Left hindlimb (tissue), 1 donor: ENCODE measurements around the gene LRTM2.

Experiments used
- DNase-seq: peaks from one replicate; pipeline ENCODE4 v3.0.0-alpha.2; 2018

Gene LRTM2

DNA sequence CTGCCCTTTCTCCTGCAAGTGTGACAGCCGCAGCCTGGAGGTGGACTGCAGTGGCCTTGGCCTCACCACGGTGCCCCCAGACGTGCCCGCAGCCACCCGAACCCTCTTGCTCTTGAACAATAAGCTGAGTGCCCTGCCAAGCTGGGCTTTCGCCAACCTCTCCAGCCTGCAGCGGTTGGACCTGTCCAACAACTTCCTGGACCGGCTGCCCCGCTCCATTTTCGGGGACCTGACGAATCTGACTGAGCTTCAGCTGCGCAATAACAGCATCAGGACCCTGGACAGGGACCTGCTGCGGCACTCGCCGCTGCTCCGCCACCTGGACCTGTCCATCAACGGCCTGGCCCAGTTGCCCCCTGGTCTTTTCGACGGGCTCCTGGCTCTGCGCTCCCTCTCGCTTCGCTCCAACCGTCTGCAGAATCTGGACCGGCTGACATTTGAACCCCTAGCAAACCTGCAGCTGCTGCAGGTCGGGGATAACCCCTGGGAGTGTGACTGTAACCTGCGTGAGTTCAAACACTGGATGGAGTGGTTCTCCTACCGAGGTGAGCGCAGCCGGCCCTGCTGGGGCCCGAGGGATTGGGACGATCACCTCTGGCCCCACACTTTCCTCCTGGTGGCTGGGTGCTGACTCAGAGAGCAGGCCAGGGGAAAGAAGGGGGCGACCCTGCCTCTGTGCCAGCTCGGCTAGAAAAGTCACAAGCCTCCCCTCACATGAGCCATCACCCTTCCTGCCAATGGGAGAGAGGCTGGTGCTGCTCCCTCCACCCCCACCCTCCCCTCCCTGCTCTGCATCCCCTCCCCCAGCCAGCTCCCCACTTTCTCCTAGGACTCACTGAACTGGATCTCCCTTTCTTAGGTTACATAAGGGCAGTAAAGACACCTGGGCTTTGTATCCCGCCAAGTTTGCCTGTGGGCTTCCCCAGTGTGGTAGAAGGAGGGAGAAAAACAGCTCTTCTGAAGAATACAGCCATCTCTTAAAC, 10.9 kb downstream of the LRTM2 start:
- DNase-seq: peak; percentile 65

DNA sequence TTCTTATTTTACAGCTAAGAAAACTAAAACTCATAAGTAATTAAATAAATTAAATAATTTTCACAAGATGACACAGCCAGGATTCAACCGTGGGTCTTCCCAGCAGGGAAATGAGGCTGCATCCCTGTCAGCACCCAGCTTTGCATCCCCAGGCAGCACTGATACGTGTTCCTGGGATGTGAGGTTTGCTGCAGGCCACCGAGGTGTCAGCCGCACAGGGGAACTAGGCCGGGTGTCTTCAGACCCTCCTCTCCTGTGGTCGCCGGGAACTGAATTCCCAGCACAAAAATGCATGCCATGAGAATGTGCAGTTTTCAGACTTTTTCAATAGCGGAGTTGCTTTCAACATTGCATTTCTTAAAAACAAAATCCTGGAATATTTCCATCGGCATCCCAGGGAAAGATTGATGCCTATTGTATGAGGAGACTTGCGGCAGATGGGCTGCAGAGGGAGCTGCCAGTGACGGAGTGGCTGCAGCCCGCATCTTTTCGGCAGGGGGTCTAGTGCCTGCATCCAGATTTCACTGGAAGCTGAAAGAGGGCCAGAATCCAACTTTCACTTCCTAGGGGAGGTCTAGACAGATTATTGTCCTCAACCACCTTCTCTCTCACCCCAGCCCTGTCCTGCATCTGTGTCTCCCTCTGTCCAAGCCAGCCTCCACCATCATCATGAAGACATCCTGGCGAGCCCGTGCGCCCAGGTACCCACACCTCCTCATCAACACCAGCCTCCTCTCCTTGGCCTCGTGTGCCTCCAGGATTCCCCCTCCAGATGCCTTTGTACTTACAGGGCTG, 12.6 kb downstream of the LRTM2 start:
- DNase-seq: no peak

DNA sequence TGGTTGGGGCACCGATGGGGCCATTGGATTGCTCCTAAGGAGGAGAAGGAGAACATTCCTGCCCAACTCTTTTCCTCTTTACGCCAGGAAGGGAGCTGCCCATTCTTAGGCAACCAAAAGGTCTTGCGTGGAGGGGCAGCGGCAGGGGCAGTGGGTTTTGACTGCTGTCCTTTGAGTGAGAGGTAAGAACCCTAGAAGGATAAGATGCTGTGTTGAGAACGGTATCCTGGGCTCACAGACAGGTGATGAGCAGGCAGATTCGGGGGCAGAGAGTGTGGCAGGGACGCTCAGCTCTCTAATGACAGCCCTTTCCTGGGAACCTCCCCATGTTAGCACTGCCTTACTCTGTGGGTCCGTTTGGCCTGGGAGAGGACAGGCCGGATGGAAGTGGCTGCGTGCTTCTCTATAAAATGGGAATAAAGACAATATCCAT, 13.2 kb downstream of the LRTM2 start:
- no peak for DNase-seq

DNA sequence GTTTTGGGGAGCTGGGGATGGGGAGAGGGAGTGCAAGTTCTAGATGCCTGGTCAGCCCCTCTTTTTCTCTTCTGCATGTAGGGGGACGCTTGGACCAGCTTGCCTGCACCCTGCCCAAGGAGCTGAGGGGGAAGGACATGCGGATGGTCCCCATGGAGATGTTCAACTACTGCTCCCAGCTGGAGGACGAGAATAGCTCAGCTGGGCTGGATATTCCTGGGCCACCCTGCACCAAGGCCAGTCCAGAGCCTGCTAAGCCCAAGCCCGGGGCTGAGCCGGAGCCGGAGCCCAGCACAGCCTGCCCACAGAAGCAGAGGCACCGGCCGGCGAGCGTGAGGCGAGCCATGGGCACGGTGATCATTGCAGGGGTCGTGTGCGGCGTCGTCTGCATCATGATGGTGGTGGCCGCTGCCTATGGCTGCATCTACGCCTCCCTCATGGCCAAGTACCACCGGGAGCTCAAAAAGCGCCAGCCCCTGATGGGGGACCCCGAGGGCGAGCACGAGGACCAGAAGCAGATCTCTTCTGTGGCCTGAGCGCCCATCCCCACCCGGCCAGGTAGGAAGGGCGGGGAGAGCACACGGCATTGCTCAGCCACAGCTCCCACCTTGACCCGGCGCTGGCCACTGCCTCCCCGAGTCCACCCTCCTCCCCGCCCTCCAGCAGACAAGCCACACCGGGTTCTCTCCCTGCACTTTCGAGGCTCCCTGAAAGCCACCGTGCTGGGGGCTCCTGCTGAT, 14.0 kb downstream of the LRTM2 start:
- no peak for DNase-seq

DNA sequence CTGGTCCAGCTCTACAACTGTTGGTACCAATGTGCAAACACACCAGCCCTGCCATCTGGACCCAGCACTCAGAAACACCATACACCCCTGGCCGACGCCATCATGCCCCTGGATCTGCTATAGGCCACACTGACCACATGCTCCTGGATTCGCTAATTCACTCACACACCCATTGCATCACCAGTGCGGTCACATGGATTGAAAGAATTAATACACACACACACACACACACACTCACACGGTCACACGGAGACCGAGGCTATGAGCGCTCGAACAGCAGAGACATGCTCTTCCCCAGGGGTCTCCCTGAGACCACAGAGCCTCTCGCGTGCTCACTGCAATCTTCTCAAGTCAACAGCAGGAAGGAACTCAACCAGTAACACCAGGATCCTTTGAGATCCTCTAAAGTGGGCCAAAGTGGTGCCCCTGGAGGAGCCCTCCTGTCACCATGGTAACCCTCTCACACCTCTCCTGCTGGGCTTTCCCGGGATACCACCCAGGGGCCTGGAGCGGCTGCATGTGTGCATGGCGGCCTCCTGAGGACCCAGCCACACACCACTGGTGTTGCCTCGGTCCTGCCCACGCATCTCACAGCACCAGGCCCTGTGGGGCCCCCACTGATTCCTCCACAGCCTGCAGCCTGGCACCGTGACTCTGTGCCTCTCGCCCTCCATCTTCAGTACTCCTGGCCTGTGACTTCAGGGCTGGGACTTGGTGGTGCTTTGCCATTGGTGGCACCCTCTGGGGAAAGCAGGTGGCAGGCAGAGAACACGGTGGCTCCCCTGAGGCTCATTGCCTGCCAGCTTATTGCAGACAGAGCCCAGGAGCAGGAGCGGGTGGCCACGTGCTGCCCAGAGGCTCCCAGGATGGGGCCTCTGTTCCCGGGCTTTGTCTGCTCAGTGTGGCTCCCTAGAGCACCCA, 15.1 kb downstream of the LRTM2 start:
- DNase-seq: no peak

DNA sequence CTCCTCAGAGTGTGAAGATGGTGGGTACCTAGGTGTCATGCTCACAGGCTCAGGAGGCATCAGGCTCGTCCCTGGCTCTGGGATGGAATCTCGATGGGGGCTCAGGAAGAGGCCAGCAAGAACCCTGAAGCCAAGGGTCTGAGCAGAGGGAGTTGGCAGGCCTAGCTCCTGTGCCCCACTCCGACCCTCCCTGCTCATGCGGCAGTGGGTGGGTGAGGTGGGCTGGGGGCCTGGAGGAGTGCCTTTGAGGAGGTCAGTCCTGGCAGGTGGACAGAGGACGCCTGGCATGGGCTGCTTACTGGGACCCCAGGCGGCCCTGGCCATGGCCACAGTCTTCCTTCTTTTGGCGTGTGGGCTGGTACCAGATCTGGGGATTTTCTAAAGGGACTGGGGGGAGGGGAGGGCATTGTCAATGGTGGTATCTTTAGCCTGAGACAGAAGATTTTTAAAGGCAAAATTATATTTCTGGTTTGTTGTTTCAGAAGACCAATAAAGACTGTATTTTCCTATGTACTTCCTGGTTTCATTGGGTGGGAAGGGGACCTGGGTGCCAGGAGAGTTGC, 16.0 kb downstream of the LRTM2 start:
- no peak for DNase-seq

DNA sequence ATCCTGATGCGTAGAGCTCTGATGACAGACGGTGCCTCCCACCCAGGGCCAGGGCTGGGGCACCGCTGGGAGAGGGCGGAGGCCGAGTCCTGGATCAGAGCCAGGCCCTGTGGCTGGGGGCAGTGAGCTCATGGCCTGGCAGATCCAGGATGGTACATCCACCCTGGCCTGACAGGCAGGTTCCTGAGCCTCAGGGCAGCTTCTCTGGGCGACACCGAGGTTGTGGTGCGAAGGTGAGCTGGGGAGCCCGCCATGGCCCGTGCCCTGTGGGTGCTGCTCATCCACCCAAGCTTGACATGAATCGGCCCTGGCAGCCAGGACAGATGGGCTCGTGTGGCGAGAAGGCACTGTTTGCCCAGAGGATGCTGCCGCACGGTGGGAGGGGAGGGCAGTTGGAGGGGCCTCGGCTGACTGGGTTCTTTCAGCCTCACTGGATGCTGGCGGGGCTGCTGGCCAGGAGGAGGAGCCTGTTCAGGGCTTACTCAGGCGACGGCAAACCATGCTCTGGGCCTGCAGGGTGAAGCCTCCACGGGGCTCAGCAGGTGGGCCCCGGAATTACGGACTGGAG, 16.6 kb downstream of the LRTM2 start:
- no peak for DNase-seq

DNA sequence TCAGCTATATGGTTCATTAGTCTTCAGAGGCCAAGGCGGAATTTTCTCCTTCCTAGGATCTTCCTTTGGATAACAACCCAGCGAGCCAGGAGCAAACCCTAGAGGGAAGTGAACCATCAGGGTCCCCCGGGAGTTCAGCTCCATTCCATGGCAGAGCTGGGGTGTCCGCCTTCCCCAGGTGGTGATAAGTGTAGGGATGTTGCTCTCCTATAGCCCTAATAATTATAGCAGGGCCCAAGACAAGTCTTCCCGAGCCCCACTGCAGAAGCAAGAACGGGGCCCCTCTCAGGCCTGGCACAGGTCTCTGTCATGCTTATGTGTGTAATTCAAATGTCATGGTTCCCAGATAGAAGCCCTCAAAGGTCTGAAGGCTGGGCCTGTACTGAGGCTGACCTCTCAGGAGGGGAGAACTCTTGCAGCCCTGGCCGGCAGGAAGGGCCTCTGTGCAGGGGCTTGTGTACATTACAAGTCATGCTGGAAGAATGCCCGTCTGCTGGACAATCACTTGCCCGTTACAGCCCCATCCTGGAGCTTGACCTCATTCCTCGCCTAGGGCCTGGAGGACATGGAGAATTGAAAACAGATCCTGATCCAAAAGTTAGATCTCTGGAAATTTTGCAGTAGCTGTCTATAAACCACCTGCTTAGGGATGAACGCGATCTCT, 17.3 kb downstream of the LRTM2 start:
- no peak for DNase-seq

DNA sequence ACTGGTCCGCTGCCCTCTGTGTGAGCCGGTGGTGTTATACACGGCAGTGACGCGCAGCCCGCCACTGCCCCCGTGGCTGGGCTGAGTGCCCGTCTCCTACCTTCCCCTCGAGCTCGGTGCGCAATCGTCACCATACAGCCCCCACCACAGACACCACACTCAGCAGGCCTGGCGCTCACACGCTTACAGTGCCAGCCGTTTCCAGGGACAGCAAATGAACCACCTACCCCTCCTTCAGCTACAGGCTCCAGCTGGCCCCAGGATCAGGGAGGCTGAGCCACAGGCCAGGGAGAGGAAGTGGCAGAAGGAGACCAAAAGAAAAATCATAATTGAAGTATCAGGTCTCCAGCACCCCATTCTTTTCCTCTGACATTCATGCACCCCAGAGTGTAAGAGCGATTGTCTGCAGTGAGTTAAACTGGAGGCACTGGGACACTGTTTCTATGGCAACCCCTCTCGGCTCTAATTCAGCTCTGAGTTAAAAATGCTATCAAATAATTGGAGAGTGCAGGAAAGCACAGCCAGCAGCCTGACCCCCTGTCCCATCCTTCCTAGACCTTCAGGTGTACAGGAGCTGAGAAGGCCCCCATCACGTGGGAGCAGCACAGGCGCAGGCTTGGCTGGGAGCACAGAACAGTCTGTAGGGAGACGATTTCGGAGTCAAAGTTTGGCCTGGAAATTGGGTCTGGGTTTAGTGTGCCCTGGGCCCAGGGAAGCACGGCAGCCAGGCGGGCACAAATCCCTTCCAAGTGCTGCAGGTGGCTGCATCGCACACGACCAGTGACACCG, 18.0 kb downstream of the LRTM2 start:
- DNase-seq: no peak

DNA sequence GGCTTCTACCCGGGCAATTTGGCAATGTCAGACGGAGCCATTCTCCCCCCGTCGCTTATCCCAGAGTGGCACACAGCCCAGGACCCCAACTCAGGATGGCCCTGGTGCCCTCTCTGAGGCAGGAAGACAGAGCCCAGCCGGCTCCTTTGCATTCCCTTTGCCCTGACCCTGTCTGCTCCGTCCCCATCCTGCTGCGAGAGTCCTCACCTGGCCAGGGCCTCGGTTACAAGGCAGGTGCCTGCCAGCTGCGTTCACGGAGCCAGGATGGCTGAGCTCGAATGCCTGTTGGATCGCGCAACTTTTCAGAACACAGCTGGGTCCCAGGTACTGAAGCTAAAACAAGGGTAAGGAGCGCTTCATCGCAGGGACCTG, 18.6 kb downstream of the LRTM2 start:
- DNase-seq: no peak

DNA sequence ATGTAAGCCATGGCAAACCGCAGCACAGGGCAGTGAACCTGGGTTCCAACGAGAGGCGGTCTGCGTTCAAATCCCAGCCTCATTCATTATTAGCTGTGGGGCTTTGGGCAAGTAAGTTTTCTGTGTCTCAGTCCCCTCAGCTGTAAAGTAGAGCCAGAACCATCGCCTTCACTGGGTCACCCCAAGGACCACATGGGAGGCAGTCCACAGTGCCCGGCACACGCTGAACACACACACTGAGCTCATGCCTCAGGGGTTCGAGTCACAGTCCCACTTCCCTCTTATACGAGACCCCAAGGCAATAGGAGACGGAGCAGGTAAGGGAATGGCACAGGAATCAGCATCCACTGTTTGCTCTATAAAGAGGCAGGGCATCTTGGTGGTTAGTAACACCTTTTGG, 19.1 kb downstream of the LRTM2 start:
- no peak for DNase-seq

DNA sequence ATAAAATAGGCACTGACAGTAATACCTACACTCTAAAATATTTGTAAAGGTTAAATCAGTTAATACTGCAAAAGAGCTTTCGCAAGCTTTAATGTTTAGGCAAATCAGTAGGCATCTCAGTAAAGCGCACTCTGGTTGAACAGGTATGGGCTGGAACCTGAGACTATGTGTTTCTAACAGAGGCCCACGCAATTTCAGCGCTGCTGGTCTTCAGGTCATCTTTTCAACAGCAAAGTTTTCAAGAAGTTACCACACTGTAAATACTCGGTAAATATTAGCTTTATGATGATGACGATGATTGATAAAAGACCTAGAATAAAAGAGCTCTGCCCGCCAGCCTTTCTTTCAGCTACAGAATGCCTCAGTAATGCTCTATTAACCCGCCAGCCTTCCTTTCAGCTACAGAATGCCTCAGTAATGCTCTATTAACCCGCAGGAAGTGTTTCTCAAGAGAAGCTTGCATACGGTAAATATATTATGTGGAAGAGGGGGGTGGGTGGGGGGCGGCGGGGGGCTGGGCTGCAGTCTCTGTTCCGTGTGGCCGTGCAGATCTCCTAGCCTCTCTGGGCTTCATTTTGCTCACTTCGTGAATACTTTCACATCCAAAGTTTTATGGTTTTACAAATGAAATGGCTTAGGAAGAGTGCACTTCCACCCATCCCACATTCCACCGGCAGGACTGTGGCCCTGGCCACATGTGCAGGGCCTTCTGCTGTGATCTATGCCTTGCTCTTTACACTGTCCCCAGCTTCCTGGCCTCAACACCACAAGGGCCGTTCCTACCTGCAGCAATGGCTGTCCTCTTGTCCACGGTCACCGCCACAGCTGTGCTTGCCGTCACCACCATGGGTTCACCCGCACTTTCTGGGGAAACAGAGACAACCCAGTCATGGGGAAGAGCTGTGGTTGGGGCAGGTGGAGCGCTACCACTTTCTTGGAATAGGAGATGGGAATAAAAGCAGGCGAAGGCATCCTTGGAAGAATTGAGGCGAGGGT, 19.9 kb downstream of the LRTM2 start:
- DNase-seq: no peak

DNA sequence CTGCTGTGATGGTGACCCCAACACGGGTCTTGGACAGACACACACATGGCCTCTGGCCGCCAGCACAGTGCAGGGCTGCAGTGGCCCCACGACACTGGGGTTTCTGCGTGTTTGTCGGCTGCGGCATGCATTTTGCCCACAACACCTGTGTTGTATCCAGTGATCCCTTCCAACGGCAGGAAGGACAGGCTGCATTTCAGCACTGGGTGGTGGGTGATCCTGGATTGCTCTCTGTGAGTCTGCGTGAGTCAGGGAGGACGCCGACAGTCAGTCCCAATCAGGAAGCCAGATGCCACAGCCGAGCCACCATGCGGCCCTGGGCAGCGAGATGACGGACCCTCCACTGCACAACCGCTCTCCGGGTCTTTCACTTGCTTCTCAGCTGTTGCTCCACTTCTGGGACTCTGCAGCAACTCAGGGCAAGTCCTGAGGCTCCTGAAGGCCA, 20.6 kb downstream of the LRTM2 start:
- no peak for DNase-seq

DNA sequence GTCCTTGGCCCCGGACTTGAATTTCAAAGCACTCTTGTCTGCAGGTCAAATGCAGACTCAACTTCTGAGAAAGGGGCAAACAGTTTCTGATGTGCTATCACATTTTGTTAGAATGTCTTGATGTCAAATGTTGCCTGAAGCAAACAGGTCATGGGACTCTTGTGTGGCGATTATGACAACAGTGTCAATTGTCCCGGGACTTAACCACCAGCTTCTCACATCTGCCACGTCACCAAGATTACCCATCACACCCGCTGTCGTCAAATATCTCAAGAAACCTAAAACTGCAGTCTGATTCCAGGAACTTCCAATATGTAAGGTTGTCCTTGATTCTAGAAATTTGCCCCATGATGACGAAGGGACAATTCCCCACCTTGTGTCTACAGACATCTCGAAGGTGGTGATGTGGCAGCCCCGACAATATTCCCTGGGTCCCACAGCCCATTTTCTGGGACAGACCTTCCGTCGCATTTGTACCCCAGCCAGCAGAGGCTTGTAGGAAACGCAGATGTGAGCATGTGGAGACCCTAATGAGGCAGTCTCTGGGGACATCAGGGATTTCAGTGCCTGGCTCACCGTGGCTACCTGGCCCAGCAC, 21.3 kb downstream of the LRTM2 start:
- no peak for DNase-seq

DNA sequence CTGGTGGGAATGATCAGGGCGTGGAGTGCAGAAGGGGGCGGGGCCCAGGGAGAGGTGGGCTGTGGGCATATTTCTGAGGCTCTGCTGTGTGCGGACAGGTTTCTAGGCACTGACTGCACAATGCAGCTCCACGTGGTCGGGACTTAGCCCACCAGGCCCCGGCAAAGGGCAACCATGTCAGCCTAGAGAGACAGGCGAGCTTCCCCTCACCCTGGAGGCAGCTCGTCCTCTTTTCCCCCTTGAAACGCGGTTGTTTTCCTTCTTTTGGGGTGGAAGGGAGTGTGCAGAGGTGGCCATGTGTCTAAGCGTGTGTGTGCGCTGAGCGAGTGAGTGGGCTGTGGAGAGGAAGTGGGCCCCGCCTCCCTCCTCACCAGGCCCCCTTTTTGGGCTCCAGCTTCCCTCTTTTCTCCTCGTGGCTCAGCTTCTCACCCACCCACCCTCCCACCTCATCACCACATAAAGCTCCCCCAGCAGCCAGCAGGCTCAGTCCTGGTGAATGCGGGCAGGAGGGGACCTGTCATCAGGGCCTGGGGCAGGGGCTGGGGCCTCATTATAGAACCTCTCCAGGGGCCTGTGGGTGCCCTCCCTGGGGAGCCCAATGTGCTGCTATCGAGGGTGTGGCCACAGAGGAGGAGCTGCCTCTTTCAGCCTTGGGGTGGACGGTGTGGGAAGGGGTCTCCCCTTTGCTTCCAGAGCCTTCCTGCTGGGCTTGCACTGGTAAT, 22.0 kb downstream of the LRTM2 start:
- DNase-seq: no peak

DNA sequence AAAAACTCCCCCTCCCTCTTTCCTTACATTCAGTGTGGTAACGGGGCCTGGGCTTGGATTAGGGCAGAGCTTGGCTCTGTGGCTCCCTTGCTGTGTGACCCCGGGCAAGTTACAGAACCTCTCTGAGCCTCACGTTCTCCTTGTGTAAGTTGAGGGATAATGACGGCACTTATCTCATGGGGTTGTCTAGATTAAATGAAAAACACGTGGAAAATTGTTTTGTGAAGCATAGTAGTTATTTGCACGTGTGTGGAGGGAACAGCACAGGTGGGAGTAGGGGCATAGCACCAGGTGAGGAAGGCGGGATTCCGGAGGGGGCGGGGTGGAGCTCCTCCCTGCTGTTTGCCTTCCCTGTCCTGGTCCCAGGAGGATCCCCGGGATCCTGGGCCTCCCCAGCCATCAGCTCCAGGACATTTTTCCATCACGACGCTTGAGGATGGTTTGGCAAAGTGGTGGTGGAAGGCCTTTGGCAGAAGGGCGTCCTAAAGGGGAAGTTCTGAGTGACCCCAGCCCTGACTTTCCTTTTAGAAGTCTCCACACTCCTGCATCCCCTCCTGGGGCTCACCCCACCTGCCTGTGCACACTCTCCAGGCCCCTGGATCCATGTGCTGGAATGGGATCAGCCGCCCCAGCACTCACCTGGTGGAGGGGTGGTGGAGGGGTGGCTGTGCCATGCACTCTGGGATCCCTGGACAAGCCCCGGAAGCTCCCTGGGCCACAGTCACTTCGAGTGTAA, 22.7 kb downstream of the LRTM2 start:
- DNase-seq: no peak

DNA sequence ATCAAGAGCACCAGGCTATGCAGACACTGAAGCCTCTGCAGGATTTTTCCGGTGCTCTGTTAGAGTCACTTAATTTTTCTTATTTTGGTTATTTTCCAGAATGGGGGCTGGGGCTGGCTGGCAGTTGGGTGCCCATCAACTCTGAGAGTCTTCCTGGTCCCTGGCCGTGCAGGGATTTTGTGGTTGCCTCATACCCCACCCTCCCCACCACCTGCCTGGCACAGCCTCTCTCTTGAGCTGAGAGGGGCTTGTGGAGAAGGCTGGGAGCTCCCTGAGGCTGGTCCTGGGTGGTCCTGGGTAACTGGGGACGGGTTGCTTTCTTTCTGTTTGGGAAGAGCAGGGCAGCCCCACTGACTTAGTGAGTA, 23.3 kb downstream of the LRTM2 start:
- no peak for DNase-seq
